GM13976 (cell line): ENCODE data around the gene ATF7IP.

ENCODE experiments used
- DNase-seq: peaks from one replicate; pipeline ENCODE4 v3.0.0; 2012; ENCODE audit warnings: low spot score
- in situ Hi-C: fragments of 300-500 bp; cut with MboI; formaldehyde crosslinking; loops from one replicate; pipeline ENCODE4 v1.12.0; 2022; ENCODE audit warnings: low sequenced_read_pairs, mixed read lengths, inconsistent platforms; ENCODE audit not compliant: unreplicated experiment
- TF ChIP-seq, protein P1 (sequence below): IDR thresholded peaks from 2 replicates; pipeline ENCODE4 v1.5.1; 2012; ENCODE audit warnings: borderline replicate concordance, mild to moderate bottlenecking; ENCODE audit not compliant: insufficient read depth; ENCODE audit errors: extremely low read depth, missing control alignments, control extremely low read depth

The ATF7IP gene

DNA sequence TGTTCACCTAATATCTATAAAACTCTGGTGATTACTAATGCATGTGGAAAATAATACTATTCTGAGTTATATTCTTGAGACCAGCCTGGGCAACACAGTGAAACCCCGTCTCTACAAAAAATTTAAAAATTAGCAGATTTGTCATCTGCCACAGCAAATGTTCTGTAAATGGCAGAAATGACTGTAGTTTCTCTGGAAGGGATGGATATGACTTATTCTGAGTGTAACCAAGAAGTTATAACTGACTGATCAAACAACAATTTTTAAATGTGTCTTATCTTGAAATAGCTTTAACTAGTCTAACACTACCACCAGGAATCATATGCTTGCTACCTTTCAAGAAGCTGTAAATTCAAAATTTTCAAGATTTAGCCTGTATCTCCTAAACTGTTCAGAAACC is 113.5 kb downstream of the ATF7IP start:
- in situ Hi-C loops: no loop called here
- DNase-seq: no peak
- TF ChIP-seq, protein P1, sequence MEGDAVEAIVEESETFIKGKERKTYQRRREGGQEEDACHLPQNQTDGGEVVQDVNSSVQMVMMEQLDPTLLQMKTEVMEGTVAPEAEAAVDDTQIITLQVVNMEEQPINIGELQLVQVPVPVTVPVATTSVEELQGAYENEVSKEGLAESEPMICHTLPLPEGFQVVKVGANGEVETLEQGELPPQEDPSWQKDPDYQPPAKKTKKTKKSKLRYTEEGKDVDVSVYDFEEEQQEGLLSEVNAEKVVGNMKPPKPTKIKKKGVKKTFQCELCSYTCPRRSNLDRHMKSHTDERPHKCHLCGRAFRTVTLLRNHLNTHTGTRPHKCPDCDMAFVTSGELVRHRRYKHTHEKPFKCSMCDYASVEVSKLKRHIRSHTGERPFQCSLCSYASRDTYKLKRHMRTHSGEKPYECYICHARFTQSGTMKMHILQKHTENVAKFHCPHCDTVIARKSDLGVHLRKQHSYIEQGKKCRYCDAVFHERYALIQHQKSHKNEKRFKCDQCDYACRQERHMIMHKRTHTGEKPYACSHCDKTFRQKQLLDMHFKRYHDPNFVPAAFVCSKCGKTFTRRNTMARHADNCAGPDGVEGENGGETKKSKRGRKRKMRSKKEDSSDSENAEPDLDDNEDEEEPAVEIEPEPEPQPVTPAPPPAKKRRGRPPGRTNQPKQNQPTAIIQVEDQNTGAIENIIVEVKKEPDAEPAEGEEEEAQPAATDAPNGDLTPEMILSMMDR: no peak

DNA sequence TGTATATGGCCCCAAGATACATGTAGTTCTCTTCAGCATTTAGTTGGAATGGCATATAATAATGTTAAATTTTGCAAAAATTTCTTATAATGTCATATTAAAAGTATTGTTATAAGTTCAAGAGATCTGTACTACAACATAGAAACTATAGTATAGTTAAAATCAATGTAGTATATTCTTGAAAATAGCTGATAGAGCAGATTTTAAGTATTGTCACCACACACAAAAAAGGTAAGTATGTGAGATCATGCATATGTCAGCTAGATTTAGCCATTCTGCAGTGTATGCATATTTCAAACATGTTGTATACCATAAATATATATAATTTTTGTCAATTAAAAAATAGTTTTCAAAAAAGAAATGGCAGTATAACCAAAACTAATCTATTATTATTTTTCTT is 115.7 kb downstream of the ATF7IP start:
- DNase-seq: no peak
- TF ChIP-seq, protein P1: no peak
- in situ Hi-C loops: no loop called here

DNA sequence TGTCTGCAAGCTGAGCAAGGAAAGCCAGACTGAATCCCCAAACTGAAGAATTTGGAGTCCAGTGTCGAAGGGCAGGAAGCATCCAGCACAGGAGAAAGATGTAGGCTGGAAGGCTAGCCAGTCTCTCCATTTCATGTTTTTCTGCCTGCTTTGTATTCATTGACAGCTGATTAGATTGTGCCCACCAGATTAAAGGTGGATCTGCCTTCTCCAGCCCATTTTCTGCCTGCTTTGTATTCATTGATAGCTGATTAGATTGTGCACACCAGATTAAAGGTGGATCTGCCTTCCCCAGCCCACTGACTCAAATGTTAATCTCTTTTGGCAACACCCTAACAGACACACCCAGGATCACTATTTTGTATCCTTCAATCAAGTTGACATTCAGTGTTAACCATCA is 116.9 kb downstream of the ATF7IP start:
- TF ChIP-seq, protein P1: no peak
- in situ Hi-C loops: no loop called here

DNA sequence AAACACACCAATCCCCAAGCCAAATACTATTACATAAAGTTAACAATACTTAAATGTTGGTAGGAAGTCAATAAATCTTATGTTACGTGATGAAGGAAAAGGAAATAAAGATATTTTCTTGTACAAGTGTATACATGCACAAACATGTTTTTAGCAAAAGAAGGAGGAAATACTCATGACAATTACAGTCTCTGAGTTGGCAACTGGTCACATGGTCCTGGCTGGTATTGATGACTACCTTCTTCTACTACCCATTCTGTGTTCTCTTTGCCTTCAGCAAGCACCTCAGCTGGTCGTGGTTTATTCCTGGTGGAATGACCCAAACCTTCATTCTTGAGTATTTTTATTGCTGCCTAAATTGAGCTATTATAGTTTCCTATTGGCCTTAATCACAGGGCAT is 117.4 kb downstream of the ATF7IP start:
- TF ChIP-seq, protein P1: no peak
- in situ Hi-C loops: no loop called here
- no peak for DNase-seq

More for the DNA sequence above, 116.9 kb downstream of the ATF7IP start:
- no peak for DNase-seq

DNA sequence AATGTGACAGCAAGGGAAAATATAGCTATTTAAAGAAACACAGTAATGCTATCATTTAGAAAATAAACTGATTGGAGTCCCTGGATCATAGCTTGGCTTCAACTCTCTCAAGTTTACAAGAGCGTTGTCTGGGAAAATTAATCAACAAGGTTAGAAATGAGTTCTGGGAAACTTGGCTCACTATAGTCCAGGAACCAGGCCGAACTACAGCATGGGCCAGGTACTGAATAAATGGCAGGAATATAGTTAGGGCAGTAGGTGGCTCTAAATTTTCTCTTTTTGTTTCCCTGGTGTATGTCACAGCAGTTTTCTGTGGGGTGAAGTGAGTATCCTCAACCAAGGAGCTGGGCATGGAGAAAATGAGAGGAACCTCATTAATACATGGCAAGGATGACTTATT is 129.8 kb downstream of the ATF7IP start:
- in situ Hi-C loops: no loop called here
- TF ChIP-seq, protein P1: no peak

DNA sequence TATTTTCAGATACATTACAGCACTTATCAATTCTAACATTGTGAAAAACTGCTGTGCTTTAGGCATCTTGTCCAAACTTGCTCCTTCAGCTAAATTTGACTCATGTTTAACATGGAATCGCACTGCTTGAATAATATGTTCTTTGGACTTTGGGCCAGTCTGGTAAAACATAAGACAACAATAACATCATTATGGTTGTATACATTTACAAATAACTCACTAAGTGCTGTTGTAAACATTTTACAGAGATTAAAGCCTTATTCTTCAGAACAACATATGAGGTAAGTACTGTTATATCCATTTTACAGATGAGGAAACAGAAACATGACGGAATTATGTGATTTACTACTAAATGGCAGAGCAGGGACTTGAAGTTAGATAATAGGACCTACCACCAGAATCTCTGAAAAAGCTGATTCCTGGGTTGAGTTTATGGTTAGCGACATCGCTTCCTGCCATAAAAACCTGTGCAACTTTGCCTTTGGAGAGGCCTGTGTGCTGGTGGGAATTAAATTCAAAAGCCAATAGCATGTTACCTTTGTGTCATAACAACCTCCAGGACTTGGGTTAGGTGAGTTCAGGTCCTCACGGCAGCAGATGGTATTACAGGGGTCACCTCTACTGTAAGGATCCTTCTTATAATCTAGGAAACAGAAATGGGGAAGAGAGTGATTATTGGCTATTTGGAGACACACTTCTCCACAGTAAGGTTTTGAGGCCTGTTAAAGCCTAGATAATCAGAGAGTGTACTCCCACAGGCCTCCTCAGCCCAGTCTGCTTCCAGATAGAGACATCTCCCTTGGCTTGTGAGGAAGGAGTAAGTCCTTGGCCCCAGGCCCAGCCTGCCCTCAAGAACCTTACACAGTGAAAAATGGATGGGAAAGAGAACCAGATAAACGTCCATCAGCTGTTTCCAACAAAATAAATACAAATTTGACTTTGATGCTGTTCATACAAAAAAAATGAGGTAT is 140.4 kb downstream of the ATF7IP start:
- in situ Hi-C loops: no loop called here
- DNase-seq: no peak
- TF ChIP-seq, protein P1: no peak

More for the DNA sequence above, 129.8 kb downstream of the ATF7IP start:
- no peak for DNase-seq
